AG04450 (cell line): Measurements from ENCODE around the gene SMAP2. TPM values are rescaled to one million over a fixed set of nuclear protein-coding genes. Genes with fewer than 3 reads are reported as not detected.

Experiments
- CTCF ChIA-PET: fragments of 300-600, 350-600 bp; formaldehyde crosslinking; extraction: SDS; loops from one replicate; lab custom pipeline; 2022; ENCODE audit warnings: antibody characterized with exemption, inconsistent platforms; lab: Charles Lee
- POLR2A ChIA-PET: fragments of 350-600 bp; formaldehyde crosslinking; extraction: SDS; loops from one replicate; lab custom pipeline; 2021; ENCODE audit warnings: antibody characterized with exemption, inconsistent platforms; lab: Yijun Ruan, JAX
- DNase-seq: peaks from one replicate; pipeline ENCODE4 v3.0.0-alpha.2; 2011; ENCODE audit warnings: low read depth, low spot score
- H3K27ac ChIP-seq: one replicate; pipeline ENCODE4 v1.5.1; 2012; ENCODE audit warnings: low read depth, low read length, control low read depth
- H3K27me3 ChIP-seq: one replicate; pipeline ENCODE4 v1.6.0; 2012; ENCODE audit warnings: low read length; ENCODE audit not compliant: control insufficient read depth, insufficient read depth
- H3K4me3 ChIP-seq: 2 replicates; pipeline ENCODE4 v1.5.1; 2011; ENCODE audit warnings: mild to moderate bottlenecking, low read depth, low read length, control low read depth
- H3K9me3 ChIP-seq: 2 replicates; pipeline ENCODE4 v1.5.1; 2012; ENCODE audit warnings: low read length; ENCODE audit not compliant: control insufficient read depth, insufficient read depth
- CTCF ChIP-seq: IDR thresholded peaks from 2 replicates; pipeline ENCODE4 v1.5.1; 2011; ENCODE audit warnings: low read depth, low read length, control low read depth, inconsistent platforms
- polyA plus RNA-seq: library from polyadenylated mRNA; depleted of rRNA; stranded (reverse); fragments of >200 nt; gene quantifications from 2 replicates; pipeline ENCODE4 v1.2.3, GENCODE V29; 2011

The SMAP2 gene
- polyA plus RNA-seq, 1 experiment, result 22.5 TPM

GRCh38 chr1:40371707-40372258 is 1.7 kb upstream of the SMAP2 start:
- no peak for TF ChIP-seq CTCF
- H3K27ac ChIP-seq, result no peak overlapping the region
- H3K27me3 ChIP-seq, result no peaks in the 10 kb centered on the region
- no peak overlapping the region for H3K4me3 ChIP-seq
- POLR2A ChIA-PET, result no interaction called here
- H3K9me3 ChIP-seq, result no peaks in the 10 kb centered on the region; the same call in 1 of the 2 replicates
- DNase-seq, result no peak
- CTCF ChIA-PET, result interaction anchor here (0.6 to 0.8 kb wide), 2 partner anchors 33 to 81 kb away, joined by 3 read pairs; no protein-coding TSS in a partner anchor

- CTCF ChIA-PET, result interaction anchor here (0.7 to 2.8 kb wide), 4 partner anchors 27 to 99 kb away, joined by 3 to 13 read pairs (median 4); no protein-coding TSS in a partner anchor
- POLR2A ChIA-PET, result interaction anchor here (0.9 to 1.4 kb wide), 3 partner anchors 10 to 20 kb away, joined by 3 to 5 read pairs (median 3); no protein-coding TSS in a partner anchor
- DNase-seq, result no peak
- no peaks in the 10 kb centered on the region; the same call in 1 of the 2 replicates for H3K9me3 ChIP-seq
- H3K4me3 ChIP-seq, result peak overlapping the region; percentile 42; the same call in 1 of the 2 replicates
- no peak overlapping the region for H3K27ac ChIP-seq
- H3K27me3 ChIP-seq, result no peaks in the 10 kb centered on the region
- TF ChIP-seq CTCF, result no peak
Measured at GRCh38 chr1:40372658-40373322, 737 bp upstream of the SMAP2 start.

GRCh38 chr1:40377512-40377911 is 4.0 kb downstream of the SMAP2 start:
- Histone ChIP-seq H3K4me3 (no peak overlapping the region), H3K27ac (no peak overlapping the region), H3K27me3 (no peaks in the 10 kb centered on the region), H3K9me3 (no peaks in the 10 kb centered on the region; the same call in 1 of the 2 replicates)
- CTCF ChIA-PET, result interaction anchor here (1.0 kb wide), 1 partner anchor 27 kb away, joined by 4 read pairs; no protein-coding TSS in a partner anchor
- POLR2A ChIA-PET, result no interaction called here
- DNase-seq, result no peak
- no peak for TF ChIP-seq CTCF

DNA sequence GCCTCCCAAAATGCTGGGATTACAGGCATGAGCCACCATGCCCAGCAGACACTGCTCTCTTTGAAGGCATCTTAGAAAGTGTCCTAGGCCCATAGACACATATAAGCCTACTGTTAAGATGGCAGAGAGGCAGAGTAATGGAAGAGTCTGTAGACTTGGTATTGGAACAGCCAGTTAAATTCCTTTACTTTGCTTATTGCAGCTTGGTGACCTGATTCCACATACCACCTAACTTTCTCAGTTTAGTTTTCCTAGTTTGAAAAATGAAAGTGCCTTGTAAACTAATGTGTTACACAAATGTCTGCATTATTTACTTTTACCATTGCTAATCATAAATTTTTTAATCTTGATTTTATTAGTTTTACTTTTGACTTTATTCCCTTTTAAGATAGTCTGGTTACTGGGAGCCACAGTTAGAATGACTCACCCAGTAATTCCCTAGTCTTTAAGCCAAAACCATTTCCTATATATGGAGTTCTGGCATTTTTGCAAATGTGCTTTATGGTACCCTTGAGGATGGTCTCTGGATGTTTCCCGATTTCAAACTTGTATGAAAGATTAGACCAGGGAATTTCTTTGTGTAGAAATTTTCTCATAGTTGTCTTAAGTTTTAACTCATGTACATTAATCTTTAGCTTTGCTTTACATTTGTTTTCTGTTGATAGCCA is 6.4 kb downstream of the SMAP2 start:
- no peaks in the 10 kb centered on the region for H3K27me3 ChIP-seq
- no peak for DNase-seq
- CTCF ChIA-PET, result interaction anchor here (1.0 to 2.0 kb wide), 4 partner anchors 24 to 236 kb away, joined by 3 to 5 read pairs (median 4); no protein-coding TSS in a partner anchor
- no peak for TF ChIP-seq CTCF
- no peak overlapping the region for H3K4me3 ChIP-seq
- H3K9me3 ChIP-seq, result no peaks in the 10 kb centered on the region
- POLR2A ChIA-PET, result interaction anchor here (1.9 kb wide), 1 partner anchor 10 kb away, joined by 6 read pairs; no protein-coding TSS in a partner anchor
- peak overlapping the region; percentile 34 for H3K27ac ChIP-seq
